Stimulated activated CD8-positive, alpha-beta memory T cell treated with anti-CD3 and anti-CD28 coated beads, Interleukin-2, amount 100 ng/mL, for 1 hour (primary cell): ENCODE data around the gene PRR14.
"Not testable (repeated sequence)": the region's sequence is repeated elsewhere in the genome, so short reads cannot be mapped to it uniquely, and the experiment has no call there.

Experiments used
- DNase-seq, 2 donors: peaks; one replicate each; pipeline ENCODE4 v3.0.0-alpha.2; 2020; ENCODE audit warnings: low read depth in 2 of 2

PRR14 gene

GRCh38 chr16:30692396-30693064, 41.8 kb downstream of the PRR14 start:
- no peak for DNase-seq

GRCh38 chr16:30694926-30695693, 44.4 kb downstream of the PRR14 start:
- no peak for DNase-seq

DNA sequence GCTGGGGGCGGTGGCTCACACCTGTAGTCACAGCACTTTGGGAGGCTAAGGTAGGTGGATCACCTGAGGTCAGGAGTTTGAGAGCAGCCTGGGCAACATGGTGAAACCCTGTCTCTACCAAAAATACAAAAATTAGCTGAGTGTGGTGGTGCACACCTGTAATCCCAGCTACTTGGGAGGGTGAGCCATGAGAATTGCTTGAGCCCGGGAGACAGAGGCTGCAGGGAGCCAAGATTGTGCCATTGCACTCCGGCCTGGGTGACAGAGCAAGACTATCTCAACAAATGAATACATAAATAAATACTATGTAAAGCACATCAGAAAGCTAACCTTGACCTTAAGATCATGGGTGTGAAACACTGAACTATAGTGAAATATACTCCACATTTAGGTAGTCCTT, 45.9 kb downstream of the PRR14 start:
- not testable (repeated sequence) for DNase-seq

GRCh38 chr16:30697264-30698138, 46.7 kb downstream of the PRR14 start:
- no peak for DNase-seq

- peak; percentile 97 to 98 for DNase-seq
Observed at GRCh38 chr16:30698139-30698815, 47.5 kb downstream of the PRR14 start.

DNA sequence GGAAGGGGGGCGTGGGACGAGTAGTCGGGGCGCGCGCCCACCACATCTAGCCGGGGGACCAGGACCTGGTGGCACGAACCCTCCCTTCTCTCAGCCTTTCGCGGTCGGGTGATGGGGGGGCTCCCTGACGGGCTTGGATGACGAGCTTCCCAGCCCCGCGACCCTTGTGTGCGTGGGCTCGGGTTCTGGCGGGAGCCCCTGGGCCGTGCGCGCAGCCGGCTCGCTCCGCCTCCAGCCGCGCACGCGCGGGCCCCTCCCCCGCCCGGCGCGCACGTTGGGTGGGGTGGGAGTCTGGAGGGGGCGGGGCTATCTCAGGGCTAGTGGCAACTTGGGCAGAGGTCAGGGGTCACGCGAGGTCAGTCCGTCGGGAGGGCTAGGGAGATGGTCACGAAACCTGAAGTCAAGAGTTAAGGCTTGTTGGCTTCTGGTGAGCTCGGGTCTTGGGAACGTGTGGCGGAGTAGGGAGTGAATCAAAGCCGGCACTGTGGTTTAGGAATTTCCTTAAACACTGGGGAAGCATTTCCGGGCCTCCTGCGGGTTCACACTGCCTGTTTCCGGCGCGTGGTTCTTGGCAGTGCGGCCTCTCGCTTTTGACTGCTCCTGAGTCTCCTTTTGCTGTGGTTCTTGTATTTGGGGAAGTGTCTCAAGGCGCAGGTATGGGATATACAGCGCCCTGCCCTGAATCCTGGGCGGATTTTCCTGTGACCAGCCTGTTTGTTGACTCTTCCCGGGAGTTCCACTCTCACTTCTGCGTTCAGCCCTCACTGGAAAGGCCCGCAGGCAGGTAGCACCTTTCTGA, 48.3 kb downstream of the PRR14 start, which contains the start of gene SRCAP:
Gene SRCAP, plus strand, starts transcription at position 356 of the 799 bp plus-strand sequence. CDS start 1,654 bp downstream, outside the sequence.
- peak; percentile 47 to 64 for DNase-seq

DNA sequence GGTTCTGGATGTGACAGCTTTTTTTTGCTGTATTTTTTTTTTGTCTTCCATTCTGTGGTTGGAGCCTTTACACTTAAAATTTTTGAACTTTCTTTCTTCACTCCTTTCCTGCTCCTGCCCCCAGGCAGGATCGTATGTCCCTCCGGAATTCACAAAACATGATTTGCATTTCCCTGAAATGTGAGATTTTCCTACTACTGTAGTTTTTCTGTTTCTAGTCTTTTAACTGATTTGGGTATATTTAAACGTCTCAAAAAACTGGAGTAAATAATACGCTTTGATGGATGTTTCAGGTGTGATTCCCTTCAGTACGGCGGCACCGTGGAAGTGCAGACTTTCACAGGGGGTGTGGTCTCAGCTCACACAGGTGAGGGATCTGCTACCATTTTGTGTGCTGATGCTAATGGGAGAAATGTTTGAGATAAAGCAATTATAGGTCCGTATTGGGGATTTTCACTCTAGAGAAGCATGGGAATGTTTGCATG, 48.9 kb downstream of the PRR14 start:
- DNase-seq, result no peak

DNA sequence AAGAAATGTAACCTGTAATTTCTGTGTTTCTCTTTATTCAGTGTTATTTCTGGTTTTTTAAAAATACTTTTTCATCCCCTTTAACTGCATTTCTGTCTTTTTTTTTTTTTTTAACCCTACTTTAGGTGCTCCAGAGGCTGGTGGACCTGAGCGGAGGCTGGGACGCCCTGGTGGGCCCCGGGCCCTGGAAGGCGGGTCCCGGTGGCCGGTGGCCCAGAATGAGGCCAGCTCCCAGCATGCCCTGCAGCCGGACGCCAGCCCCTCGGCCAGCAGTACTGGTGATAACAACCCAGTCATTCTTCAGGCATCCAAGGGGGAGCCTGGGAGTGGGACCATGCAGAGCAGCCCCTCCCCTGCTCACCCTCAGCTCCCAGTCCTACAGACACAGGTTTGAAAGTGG, 49.7 kb downstream of the PRR14 start:
- no peak for DNase-seq

- no peak for DNase-seq
Observed at GRCh38 chr16:30700971-30701370, 50.2 kb downstream of the PRR14 start.

GRCh38 chr16:30703071-30703470, 52.3 kb downstream of the PRR14 start:
- DNase-seq, result not testable (repeated sequence)

- DNase-seq, result no peak
Observed at GRCh38 chr16:30703971-30704370, 53.2 kb downstream of the PRR14 start.
